OCI-LY7 (cell line): ENCODE data around the gene GFY.

Source experiments
- CTCF ChIP-seq: fragments of 200-600 bp; sonication (generic); conservative IDR thresholded peaks from 2 replicates; pipeline ENCODE4 v1.5.1; 2014; ENCODE audit warnings: mild to moderate bottlenecking, antibody characterized with exemption, low read length, moderate library complexity, mixed read lengths
- EZH2phosphoT487 ChIP-seq: fragments of 200-600 bp; sonication (generic); IDR thresholded peaks from 2 replicates; pipeline ENCODE4 v1.6.1; 2018; ENCODE audit warnings: low read depth, borderline replicate concordance, mild to moderate bottlenecking, mixed run types, antibody characterized with exemption, low read length, moderate library complexity, mixed read lengths

GRCh38 chr19:49442771-49443365, 17.7 kb downstream of the GFY start:
- TF ChIP-seq CTCF: no peak
- TF ChIP-seq EZH2phosphoT487: no peak
